CD4-positive, alpha-beta T cell treated with Interleukin-6 at 100 ng/mL for 8 hours (primary cell): Measurements from ENCODE around the gene ANTKMT.

Source experiments
- DNase-seq: peaks from one replicate; pipeline ENCODE4 v3.0.0-alpha.2; 2020; ENCODE audit warnings: mixed read lengths, low spot score

The ANTKMT gene

GRCh38 chr16:720990-721764 is at the start of gene ANTKMT:
Gene ANTKMT (plus strand): TSS chr16:721146. CDS start chr16:721275, 129 bp downstream.
- peak; percentile 75 for DNase-seq

GRCh38 chr16:671353-672131 is 49.4 kb upstream of the ANTKMT start:
- no peak for DNase-seq

GRCh38 chr16:672371-672770 is 48.6 kb upstream of the ANTKMT start:
- no peak for DNase-seq

GRCh38 chr16:672851-673250 is 48.1 kb upstream of the ANTKMT start:
- DNase-seq: no peak

GRCh38 chr16:673399-673991 is 47.5 kb upstream of the ANTKMT start:
- no peak for DNase-seq

GRCh38 chr16:674214-674881 is 46.6 kb upstream of the ANTKMT start:
- DNase-seq: no peak

- DNase-seq: no peak
These were observed 45.7 kb upstream of the ANTKMT start, which contains the start of gene RHBDL1 for GRCh38 chr16:674968-675883. Gene RHBDL1 (plus strand): TSS chr16:675671. CDS start chr16:675791, 120 bp downstream.

GRCh38 chr16:675884-676564 is 44.9 kb upstream of the ANTKMT start:
- no peak for DNase-seq

GRCh38 chr16:676565-676902 is 44.4 kb upstream of the ANTKMT start:
- DNase-seq: no peak

- DNase-seq: no peak
These were observed 44.0 kb upstream of the ANTKMT start for GRCh38 chr16:676913-677312.

- DNase-seq: no peak
These were observed 43.4 kb upstream of the ANTKMT start for GRCh38 chr16:677316-678190.

GRCh38 chr16:678209-678857 is 42.6 kb upstream of the ANTKMT start:
- no peak for DNase-seq

- no peak for DNase-seq
These were observed 41.8 kb upstream of the ANTKMT start for GRCh38 chr16:678858-679813.

- peak; percentile 93 for DNase-seq
These were observed 40.9 kb upstream of the ANTKMT start, which contains the start of gene STUB1 for GRCh38 chr16:679814-680624. Gene STUB1 (plus strand): TSS chr16:680410. CDS start chr16:680526, 116 bp downstream.

- DNase-seq: no peak
These were observed 40.4 kb upstream of the ANTKMT start for GRCh38 chr16:680625-680945.

GRCh38 chr16:680967-681745 is 39.8 kb upstream of the ANTKMT start:
- no peak for DNase-seq
